Renal cortical epithelial cell (primary cell): ENCODE measurements around the gene TACC3. TPM values are rescaled to one million over a fixed set of nuclear protein-coding genes. Genes with fewer than 3 reads are reported as not detected.

Experiments used
- DNase-seq: peaks from one replicate; pipeline ENCODE4 v3.0.0-alpha.2; 2011; ENCODE audit warnings: low read depth
- total RNA-seq: library from RNA; depleted of rRNA; stranded (reverse); fragments of >200 nt; gene quantifications from 2 replicates; pipeline ENCODE4 v1.2.3, GENCODE V29; 2014

Gene TACC3
- total RNA-seq, 1 donor from 2014 or later = 5.4 TPM

DNA sequence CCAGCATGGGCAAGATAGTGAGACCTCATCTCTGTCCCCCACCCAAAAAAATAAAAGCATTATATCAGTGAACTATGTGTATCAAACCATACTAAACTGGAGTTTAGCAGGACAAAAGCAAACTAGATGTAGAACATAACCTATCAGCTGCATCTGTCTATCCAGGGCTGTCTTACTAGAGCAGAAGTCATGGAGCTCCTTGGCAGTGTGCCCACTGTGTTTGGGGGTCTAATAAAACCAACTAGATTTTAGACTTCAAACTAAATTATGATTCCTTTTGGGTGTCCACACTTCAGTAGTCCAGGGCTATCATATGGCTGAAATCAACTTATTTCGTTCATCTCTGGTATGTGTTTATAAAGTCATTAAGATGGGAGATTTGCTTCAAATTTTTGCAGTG is 17.5 kb upstream of the TACC3 start:
- no peak for DNase-seq

DNA sequence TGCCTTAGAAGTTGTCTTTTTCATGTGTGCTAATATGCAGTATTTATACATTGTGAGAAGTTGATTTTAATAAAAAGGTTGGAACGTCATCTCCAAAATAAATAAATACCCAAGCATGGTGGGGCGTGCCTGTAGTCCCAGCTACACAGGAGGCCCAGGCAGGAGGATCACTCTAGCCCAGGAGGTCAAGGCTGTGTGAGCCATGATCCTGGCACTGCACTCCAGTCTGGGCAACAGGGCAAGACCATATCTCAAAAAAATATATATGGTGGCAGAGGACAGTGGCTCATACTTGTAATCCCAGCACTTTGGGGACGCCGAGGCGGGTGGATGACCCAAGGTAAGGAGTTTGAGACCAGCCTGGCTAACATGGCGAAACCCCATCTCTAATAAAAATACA is 15.6 kb upstream of the TACC3 start:
- no peak for DNase-seq

DNA sequence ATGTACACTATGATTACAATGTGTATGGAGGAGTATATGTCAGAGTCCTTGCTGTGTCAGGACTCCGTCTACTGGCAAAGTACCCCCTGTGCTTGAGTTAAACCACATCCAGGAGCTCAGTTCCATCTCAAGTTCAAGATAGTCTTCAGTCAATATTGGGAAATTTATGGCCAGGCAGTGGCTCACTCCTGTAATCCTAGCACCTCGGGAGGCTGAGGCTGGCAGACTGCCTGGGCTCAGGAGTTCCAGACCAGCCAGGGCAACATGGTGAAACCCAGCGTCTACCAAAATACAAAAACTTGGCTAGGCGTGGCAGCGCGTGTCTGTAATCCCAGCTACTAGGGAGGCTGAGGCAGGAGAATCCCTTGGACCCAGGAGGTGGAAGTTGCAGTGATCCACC is 15.0 kb upstream of the TACC3 start:
- no peak for DNase-seq

DNA sequence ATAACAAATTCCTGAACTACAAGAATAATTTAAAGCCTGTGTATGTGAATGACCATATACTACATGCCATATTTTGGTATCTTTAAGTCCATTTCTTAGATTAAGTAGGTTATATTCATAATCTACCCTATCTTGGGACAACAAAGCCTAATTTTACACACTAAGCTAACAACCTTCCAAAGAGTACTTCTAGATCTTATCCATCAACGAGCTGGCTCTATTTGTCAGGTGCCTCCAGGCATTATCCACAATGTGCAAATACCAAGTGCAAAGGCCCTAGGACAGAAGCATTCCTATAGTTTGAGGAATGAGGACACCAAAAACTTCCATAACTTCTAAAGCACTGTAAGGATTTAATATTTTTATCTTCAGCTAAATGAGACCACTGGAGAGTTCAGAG is 12.7 kb upstream of the TACC3 start:
- no peak for DNase-seq

DNA sequence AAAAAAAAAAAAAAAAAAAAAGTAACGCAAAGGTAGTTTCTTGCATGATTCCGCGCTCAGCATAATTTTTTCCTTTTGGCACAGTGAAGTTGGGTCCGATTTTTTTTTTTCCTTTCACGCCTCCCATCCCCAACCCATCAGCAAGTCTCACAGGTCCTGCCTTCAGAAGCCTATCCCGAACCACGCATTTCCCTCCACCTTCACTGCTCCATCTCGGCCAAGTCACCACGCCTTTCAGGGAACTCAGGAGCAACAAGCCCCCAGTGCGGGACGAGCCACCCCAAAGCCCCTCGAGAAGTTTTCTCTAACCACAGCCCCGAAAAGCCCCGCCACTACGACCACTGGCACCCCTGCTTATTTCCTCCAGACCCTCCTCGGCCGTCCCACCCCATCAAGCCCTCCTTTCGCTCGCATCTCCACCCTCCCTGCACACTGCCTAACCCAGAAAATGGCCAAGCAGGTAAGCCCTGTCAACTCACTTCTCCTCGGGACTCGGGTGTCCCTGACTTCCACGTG is 10.2 kb upstream of the TACC3 start:
- DNase-seq = no peak

DNA sequence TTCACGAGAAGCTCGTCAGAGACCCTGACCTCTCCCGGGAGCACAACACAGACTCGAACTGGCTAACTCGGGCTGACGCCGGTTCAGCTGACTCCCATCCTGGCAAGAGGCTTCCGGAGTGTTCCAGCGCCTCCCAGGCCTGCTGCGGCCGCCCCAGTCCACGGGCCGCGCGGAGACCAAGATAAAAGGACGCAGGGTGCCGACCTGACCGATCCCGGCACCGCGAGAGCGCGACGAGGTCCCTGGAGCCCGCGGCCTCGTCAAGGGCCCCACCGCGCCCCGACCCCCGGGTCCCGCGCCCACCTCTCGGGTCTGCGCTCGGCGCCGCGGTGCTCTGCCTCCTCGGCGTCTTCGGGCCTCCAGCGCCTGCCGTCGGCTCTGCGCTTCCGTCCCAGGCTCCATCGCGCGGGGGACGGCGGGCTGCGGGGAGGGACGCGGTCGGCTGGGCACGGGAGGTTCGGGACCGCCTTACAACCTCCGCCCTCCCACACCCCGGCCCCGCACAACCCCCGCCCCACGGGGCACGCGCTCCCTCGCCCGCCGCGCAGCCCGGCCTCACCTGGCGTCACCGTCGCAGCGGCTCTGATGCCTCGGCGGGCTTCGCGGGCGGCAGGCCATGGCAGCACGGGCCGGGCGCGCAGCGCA is 9.6 kb upstream of the TACC3 start:
- DNase-seq = peak; percentile 33

DNA sequence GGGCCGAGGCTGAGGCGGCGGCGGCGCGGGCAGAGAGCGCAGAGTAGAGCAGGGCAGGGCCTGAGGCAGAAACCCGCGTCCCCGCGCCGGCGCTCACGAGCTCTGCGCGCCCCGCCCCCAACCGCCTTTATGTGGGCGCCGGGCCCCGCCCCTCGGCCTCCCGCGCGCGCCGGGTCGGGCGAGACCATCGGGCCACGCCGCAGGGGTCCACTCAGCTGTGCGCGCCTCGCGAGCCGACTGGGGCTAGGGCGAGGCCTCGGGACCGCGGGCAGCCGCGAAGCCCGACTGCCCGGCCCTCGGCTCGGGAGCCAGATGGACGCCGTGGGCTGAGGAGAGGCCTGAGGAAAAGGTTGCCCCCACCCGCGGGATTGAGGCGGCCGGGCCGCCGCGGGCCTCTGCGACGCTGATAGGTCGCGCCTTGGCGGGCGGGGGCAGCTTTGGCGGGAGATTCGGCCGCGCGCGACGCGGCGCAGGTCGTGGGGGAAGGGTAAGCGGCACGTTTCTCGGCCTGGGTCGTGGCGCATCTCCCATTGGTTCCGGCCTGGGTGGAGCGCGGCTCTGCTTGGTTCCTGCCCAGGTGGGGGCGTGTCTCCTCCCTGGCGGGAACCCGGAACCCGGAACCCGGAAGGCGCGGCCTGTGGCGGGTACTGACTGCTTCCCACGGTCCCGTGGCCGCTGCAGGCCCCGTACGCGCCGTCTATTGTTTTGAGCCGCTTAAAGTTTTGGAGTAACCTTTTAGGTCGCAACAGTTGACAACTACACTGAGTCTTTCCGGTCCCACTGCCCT is 8.9 kb upstream of the TACC3 start, which contains the start of gene SLBP:
Gene SLBP (minus strand): TSS at position 104 of the 787 bp plus-strand sequence. CDS start 131 bp downstream, outside the sequence.
- peak; percentile 81 for DNase-seq

DNA sequence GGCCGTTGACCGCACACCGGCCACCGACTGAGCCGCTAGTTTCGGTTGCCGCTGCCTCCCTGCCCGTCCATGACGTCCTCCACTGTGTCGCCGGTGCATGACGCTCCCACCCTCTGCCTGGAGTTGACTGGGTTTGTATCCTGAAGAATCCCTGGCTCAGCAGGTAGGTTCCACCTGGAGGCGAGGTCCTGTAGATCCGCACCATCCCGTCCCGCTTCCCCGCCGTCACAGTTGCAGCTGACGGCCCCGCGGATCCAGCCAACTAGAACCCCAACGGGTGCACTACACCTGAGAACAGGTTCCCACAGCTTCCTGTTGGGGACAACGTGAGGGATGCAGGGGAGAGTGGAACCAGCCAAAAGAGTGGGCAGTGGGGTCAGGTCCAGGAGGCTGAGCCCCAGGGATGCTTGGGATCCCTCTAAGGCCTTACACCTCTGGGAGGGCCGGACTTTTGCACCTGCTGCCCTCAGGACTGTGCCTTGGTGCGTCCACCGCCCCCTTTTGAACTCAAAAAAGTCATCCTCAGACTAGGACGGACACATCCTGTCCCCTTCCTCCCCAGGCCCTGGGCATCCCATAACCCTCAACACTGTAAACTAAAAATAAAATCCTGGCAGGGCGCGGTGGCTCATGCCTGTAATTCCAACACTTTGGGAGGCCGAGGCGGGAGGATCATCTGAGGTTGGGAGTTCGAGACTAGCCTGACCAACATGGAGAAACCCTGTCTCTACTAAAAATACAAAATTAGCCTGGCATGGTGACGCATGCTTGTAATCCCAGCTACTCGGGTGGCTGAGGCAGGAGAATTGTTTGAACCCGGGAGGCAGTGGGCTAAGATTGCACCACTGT is 8.1 kb upstream of the TACC3 start:
- no peak for DNase-seq

DNA sequence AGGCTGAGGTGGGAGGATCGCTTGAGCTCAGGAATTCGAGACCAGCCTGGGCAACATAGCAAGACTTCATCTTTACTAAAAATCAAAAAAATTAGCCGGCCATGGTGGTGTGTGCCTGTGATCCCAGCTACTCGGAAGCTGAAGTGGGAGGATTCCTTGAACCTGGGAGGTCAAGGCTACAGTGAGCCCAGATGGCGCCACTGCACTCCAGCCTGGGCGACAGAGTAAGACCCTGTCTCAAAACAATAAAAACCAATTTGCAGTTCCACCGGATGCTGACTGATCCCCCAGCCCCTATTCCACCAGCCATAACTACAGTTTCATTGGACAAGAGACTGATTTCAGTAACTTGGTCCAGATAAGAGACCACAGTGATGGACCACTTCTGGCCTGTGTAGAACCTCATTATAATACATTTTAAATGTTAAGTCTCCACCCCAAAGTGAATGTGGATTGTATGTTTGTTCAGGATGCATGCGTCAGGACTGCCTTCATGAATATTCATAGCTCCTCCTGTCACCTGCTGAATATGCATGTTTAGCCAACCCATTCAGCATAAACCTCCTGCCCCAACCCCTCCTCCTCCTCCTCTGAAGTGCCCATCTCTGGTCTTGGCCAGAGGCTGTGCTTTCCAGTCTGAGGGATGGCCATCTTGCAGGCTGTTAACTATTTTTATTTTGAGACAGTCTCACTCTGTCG is 6.9 kb upstream of the TACC3 start:
- peak; percentile 50 for DNase-seq

DNA sequence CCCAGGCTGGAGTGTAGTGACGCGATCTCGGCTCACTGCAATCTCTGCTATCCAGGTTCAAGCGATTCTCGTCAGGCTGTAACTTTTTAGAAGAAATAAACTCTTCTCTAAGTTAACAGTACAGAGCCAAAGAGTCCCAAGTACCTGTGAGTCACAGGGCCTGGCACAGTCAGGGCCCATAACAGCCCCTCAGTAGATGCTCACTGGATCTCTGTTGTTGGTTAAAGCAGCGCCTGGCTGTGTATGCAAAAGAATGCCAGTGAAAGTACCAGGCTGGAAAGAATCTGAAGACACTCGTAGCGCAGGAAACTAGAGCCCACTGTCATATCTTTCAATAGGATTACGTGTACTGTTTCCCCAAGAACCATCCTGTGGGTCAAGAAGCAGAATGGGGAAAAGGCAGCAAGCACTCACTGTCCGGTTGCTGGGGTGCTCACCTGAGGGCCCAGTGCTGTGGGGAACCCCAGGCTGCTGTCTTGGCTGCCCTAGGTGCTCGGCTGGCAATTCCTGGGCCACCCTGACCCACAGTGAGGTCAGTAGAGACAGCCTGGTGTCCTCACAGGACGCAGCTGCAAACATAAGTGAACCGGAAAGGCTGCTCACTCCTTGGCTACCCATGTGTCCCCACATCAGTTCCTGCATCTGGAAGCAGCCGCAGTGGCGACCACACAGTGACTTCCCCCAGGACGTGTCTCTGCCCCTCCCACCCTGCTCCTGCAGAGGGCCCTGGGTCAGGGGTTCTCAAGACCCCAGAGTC is 6.1 kb upstream of the TACC3 start:
- DNase-seq = no peak

DNA sequence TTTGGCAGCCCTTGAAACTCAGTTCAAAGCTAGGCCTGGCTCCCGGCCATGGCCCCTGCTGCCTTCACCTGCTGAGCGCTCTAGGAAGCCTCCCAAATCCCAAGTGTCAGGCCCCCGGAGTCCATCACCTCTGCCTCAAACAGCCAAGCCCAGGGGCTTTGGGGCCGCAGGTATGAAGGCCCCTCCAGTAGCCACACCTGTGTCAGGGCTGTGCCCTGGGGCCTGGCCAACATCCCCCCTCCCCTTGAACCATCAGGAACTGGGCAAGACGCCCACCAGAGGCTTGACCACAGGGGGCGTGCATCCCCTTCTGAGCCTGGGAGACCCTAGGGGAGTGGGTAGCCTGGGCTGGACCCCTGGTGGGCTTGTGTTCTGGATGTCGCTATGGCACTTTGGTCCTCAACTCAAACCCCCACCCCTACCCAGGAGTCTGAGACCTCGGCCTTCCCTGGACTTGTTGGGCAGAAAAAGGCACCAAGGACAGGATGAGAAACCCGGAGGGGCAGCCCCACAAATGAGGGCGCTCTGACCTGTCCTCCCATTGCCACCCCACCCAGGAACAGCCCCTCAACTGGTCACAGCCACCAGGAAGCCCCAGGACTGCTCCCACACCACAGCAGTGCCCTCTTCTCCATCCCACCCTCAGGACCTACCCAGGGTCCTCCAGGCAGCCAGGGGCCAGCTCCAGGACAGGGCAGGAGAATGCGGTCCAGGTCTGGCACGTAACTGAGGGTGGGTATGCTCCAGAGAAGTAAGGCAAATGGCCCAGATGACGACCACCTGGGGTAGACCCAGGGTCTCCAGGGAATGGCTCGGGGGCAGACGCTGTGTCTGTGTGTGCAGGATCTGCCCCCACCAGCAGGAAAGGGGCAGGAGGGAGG is 5.0 kb upstream of the TACC3 start:
- no peak for DNase-seq

DNA sequence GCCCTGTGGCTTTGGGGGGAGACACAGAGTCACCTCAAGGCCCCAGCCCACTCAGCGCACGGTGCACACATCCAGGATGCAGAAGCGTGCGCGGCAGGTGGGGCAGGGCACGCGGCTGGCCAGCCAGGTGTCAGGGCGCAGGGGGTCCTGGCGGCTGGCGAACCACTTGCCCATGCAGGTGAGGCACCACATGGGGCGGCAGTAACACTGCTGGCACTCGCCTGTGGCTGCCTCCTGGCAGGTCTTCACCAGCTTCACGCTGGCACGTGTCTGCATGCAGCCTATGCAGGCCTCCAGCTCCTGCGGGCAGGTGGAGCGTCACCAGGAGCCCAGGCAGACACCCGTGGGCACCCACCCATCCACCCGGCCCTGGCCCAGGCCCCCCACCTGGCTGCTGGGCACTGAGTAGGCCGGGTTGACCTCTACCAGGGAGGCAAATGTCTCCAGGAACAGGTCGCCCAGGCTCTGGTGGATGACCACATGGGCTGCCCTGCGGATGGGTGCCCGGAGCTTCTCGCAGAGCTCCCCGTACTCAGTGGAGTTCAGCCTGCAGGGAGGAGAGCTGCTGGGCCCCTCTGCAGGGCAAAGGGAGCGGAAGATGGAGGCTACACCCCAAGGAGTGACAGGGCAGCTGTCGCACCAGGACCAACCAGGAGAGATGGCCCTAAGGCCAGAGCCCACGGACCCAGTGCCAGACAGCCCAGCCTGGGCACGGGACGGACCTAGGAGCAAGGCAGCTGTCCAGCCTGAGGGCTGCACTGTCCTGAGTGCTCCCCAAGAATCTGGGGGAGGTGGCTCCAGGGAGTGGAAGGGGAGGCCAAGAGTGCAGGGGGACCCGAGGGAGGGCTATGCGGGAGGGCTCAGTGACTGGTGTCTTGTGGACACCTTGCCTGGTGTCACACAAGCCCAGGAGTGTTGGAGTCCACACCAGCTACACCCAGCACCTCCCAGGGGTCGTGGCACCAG is 3.9 kb upstream of the TACC3 start:
- DNase-seq = no peak

DNA sequence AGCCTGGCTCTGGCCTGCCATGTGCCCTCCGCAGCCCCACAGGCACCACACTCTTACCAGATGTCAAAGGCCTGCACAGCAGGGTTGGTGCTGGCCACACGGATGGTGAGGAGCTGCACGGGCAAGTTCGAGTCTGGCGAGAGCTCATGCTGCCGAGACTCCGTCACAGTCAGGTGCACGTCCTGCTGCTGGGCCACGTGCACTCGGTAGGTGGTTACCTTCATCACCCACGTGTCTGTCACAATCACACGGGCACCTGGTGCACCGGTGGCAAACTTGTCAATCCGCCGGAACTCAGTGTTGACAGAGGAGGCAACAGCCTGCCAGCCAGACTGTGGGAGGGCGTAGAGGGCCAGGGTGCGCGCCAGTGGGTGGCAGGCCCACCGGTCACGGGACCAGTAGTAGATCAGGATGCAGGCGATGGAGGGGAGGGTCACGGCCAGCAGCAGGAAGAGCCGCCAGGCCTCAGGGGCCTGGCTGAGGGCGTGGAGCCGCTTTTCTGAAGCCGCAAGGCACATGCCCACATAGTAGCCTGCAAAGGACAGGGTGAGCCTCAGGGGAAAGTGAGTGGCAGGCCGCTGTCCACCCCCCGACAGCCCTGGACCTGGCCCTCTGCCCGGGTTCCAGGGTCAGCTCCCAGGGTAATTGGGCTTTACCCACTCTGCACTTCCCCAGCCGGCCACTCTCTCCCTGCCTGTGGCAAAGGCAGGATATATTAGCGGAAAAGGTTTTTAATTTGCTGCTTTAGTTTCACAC is 3.0 kb upstream of the TACC3 start:
- no peak for DNase-seq

DNA sequence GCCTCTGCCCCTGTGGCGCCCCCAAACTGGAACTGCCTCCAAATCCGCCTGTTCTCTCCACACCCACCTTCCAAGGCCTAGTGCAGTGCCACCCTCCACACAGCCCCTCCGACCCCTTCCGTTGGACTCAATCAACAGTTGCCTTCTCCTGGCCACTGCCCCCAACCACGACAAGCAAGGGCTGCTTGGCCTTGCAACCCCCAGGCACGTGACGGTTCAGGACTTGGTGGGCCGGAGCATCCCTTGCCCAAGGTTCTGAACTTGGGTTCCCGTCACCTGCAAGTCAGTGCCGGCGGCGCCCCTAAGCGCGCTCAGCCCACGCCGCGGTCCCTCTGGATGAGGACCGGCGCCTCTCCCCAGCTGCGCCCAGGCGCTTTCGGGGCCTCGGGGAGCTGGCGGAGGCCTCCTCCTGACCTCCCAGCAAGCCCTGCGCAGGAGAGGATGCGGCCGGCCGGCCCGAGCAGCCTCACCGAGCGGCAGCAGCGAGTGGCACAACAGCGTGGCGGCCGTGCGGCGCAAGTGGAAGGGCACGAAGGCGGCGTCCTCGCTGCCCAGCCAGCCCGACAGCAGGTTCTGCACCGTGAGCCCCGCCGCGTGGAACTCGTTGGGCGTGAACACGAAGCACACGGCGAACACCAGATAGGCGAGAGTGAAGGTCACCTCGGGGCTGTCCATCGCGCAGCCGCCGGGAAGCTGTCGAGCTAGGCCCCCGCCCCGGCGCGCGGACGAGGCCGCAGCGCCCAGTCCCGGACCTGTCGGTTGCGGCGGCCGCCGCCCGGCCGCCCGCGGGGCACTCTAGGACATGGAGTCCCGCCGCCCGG is 948 bp upstream of the TACC3 start:
- no peak for DNase-seq

DNA sequence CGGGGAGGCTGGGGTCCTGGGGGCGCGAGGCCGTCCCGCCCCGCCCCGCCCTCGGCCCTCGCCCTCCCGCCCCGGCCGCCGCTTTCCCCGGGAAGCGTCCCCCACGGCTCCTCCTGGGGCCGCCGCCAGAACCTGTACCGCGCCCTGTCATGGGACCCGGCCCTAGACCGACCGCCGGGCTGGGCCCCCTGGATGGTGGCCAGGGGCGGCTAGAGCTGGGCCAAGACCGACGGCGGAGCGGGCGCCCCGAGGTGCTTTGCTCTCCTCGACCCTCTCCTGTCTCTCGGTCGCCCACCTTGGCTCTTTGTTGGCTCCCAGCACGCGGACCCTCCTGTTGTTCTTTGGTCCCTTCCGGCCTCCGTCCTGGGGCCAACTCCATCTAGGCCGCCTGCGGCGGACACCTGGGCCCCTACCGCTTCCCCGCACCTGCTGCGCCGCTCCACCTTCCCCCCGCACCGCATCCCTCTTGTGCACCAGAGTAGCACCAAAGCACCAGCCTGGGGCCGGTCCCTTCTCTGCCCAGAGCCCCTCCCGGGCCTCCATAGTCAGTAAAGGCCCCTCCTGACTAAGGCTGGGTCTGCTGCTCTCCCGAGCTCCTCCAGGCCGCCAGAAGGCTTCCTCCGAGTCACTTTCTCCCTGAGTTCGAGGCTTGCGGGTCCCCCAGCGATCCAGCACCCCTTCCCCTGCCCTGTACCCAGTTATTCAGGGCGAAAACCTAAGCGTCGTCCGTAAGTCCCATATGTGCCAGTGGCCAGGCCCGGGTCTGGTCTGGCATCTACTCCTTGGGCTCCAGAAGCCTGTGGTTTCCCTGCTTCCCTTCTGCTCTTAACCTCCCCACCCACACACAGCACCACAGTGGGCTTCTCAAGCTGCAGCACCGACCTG is 587 bp downstream of the TACC3 start:
- no peak for DNase-seq

DNA sequence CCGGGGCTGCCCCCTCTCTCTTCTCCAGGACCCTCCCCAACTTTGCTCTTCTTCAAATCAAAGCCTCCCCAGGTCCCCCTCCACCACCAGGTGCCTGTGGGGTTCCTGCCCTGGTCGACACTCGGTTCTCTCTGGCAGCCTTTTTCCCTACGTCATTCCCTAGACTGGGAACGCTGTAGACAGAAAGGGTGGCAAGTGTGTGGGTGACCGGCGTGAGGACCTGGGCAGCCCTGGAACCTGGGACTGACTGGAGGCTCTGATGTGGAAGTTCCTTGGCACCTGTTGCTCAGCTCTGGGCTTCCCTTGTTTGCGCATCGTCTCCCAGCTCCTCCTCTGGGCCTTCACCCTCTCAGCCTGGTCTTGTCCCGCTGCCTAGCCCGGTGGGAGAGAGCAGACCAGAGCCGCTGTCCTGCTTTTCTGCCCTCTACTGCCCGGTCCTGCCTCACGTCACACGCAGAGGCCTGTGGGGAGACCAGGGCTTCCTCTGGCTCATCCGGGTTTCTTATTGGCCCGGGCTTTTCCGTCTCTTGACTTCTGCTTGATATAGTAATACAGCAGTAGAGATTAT is 1.3 kb downstream of the TACC3 start:
- DNase-seq = no peak
